Measurements from ENCODE around the gene PHKA2. TPM values are rescaled to one million over a fixed set of nuclear protein-coding genes. Genes with fewer than 3 reads are reported as not detected.
A peak's percentile ranks its signal among the peaks of the same experiment; 100 is the strongest.

PHKA2 gene
- total RNA-seq, 4 donors from 2014 or later = 18.0 to 32.7 (median 26.6) TPM

- TF ChIP-seq POLR2A (IDR thresholded peaks at IDR 0.05) = no peak
- TF ChIP-seq CTCF (IDR thresholded peaks at IDR 0.05) = no peak
- TF ChIP-seq EP300 (IDR thresholded peaks at IDR 0.05) = no peak
- Histone ChIP-seq H3K9me3 (no peaks in the 10 kb centered on the region), H3K36me3 (no peaks in the 10 kb centered on the region), H3K4me1 (peaks cover 0 to 14% (median 0%) of the 10 kb centered on the region in 4 donors), H3K27ac (no peak overlapping the region), H3K27me3 (peaks cover 0 to 5% of the 10 kb centered on the region in 2 donors), H3K4me3 (no peak overlapping the region)
- no peak for DNase-seq (ENCODE audit: low spot score in 2 of 2)
- 74 to 77% methylated on average over 3 to 7 of the region's 7 CpGs for whole genome bisulfite sequencing, 2 donors
These were observed 106.4 kb downstream of the PHKA2 start for GRCh38 chrX:18877469-18877868.

GRCh38 chrX:18875256-18875878, 108.5 kb downstream of the PHKA2 start:
- peaks cover 0 to 19% (median 3%) of the 10 kb centered on the region in 4 donors for H3K4me1 ChIP-seq
- H3K27me3 ChIP-seq = peaks cover 0 to 5% of the 10 kb centered on the region in 2 donors
- H3K27ac ChIP-seq = no peak overlapping the region
- H3K9me3 ChIP-seq = no peaks in the 10 kb centered on the region
- WGBS, 2 donors = 79 to 86% methylated on average over 9 to 15 of the region's 15 CpGs
- TF ChIP-seq POLR2A (IDR thresholded peaks at IDR 0.05) (no peak), CTCF (IDR thresholded peaks at IDR 0.05) (no peak), EP300 (IDR thresholded peaks at IDR 0.05) (no peak)
- H3K36me3 ChIP-seq = no peaks in the 10 kb centered on the region
- no peak for DNase-seq (ENCODE audit: low spot score in 2 of 2)
- H3K4me3 ChIP-seq = no peak overlapping the region

- no peak for TF ChIP-seq EP300 (IDR thresholded peaks at IDR 0.05)
- no peak for TF ChIP-seq POLR2A (IDR thresholded peaks at IDR 0.05)
- no peak for TF ChIP-seq CTCF (IDR thresholded peaks at IDR 0.05)
- 91 to 96% methylated on average over 17 to 27 of the region's 27 CpGs for WGBS, 2 donors
- H3K27ac ChIP-seq = no peak overlapping the region
- H3K4me1 ChIP-seq = peaks cover 0 to 19% (median 3%) of the 10 kb centered on the region in 4 donors
- H3K9me3 ChIP-seq = no peaks in the 10 kb centered on the region
- peaks cover 0 to 5% of the 10 kb centered on the region in 2 donors for H3K27me3 ChIP-seq
- no peak for DNase-seq (ENCODE audit: low spot score in 2 of 2)
- no peak overlapping the region for H3K4me3 ChIP-seq
- H3K36me3 ChIP-seq = no peaks in the 10 kb centered on the region
These were observed 109.2 kb downstream of the PHKA2 start for GRCh38 chrX:18874560-18875255.

GRCh38 chrX:18873836-18874235, 110.1 kb downstream of the PHKA2 start:
- no peak for DNase-seq (ENCODE audit: low spot score in 2 of 2)
- Histone ChIP-seq H3K4me3 (no peak overlapping the region), H3K27me3 (peaks cover 0 to 5% of the 10 kb centered on the region in 2 donors), H3K4me1 (peaks cover 0 to 19% (median 3%) of the 10 kb centered on the region in 4 donors), H3K27ac (peak overlapping the region in 2 of 4 donors; percentile 77 to 81), H3K36me3 (no peaks in the 10 kb centered on the region), H3K9me3 (no peaks in the 10 kb centered on the region)
- TF ChIP-seq CTCF (IDR thresholded peaks at IDR 0.05) (no peak), POLR2A (IDR thresholded peaks at IDR 0.05) (no peak), EP300 (IDR thresholded peaks at IDR 0.05) (no peak)
- 89 to 92% methylated on average over 12 of the region's 12 CpGs for WGBS, 2 donors

- Histone ChIP-seq H3K9me3 (no peaks in the 10 kb centered on the region), H3K27me3 (peaks cover 0 to 5% of the 10 kb centered on the region in 2 donors), H3K4me1 (peaks cover 0 to 19% (median 3%) of the 10 kb centered on the region in 4 donors), H3K4me3 (no peak overlapping the region), H3K36me3 (no peaks in the 10 kb centered on the region), H3K27ac (peak overlapping the region in 2 of 4 donors; percentile 81 to 88)
- DNase-seq (ENCODE audit: low spot score in 2 of 2) = no peak
- WGBS, 2 donors = 65 to 67% methylated on average over 8 to 27 of the region's 27 CpGs
- TF ChIP-seq EP300 (IDR thresholded peaks at IDR 0.05) = peak in 1 of 2 donors; percentile 32
- TF ChIP-seq POLR2A (IDR thresholded peaks at IDR 0.05) = no peak
These were observed 110.6 kb downstream of the PHKA2 start for GRCh38 chrX:18873189-18873791.
